GM13976 (cell line): Measurements from ENCODE around the gene TMEM41B.

Source experiments
- DNase-seq: peaks from one replicate; pipeline ENCODE4 v3.0.0; 2012; ENCODE audit warnings: low spot score
- CTCF ChIP-seq: IDR thresholded peaks from 2 replicates; pipeline ENCODE4 v1.5.1; 2012; ENCODE audit warnings: borderline replicate concordance, mild to moderate bottlenecking; ENCODE audit not compliant: insufficient read depth; ENCODE audit errors: extremely low read depth, missing control alignments, control extremely low read depth
- in situ Hi-C: fragments of 300-500 bp; cut with MboI; formaldehyde crosslinking; loops from one replicate; pipeline ENCODE4 v1.12.0; 2022; ENCODE audit warnings: low sequenced_read_pairs, mixed read lengths, inconsistent platforms; ENCODE audit not compliant: unreplicated experiment

TMEM41B gene

GRCh38 chr11:9316334-9316733 is 1.9 kb upstream of the TMEM41B start:
- no peak for TF ChIP-seq CTCF
- DNase-seq = no peak
- in situ Hi-C loops = no loop called here

- no peak for TF ChIP-seq CTCF
- in situ Hi-C loops = no loop called here
- no peak for DNase-seq
Measured at GRCh38 chr11:9315078-9315688, 790 bp upstream of the TMEM41B start.

GRCh38 chr11:9313648-9314290 is 624 bp downstream of the TMEM41B start:
- no peak for DNase-seq
- in situ Hi-C loops = no loop called here
- no peak for TF ChIP-seq CTCF

GRCh38 chr11:9310485-9311090 is 3.8 kb downstream of the TMEM41B start:
- DNase-seq = no peak
- in situ Hi-C loops = no loop called here
- TF ChIP-seq CTCF = no peak

- TF ChIP-seq CTCF = no peak
- in situ Hi-C loops = no loop called here
- DNase-seq = no peak
Measured at GRCh38 chr11:9304178-9304577, 10.2 kb downstream of the TMEM41B start.

GRCh38 chr11:9302448-9302847 is 11.9 kb downstream of the TMEM41B start:
- TF ChIP-seq CTCF = no peak
- DNase-seq = no peak
- in situ Hi-C loops = no loop called here
